ENCODE results near the gene SC5D.

The SC5D gene

GRCh38 chr11:121292495-121293287 lies at the start of gene SC5D:
SC5D (plus strand) TSS chr11:121292771; CDS start chr11:121303376, 10,605 bp downstream.
- DNase-seq: peak; percentile 99

- no peak for DNase-seq
These were observed 47.7 kb upstream of the SC5D start for GRCh38 chr11:121244884-121245283.

- no peak for DNase-seq
These were observed 46.4 kb upstream of the SC5D start for GRCh38 chr11:121246021-121246768.

- no peak for DNase-seq
These were observed 45.9 kb upstream of the SC5D start for GRCh38 chr11:121246769-121247035.

GRCh38 chr11:121248496-121248895 lies 44.1 kb upstream of the SC5D start:
- DNase-seq: no peak

GRCh38 chr11:121249039-121249663 lies 43.4 kb upstream of the SC5D start:
- DNase-seq: peak; percentile 73

- no peak for DNase-seq
These were observed 41.7 kb upstream of the SC5D start for GRCh38 chr11:121250843-121251242.

GRCh38 chr11:121253951-121254350 lies 38.6 kb upstream of the SC5D start:
- DNase-seq: peak; percentile 36

GRCh38 chr11:121254756-121255155 lies 37.8 kb upstream of the SC5D start:
- DNase-seq: no peak

GRCh38 chr11:121255473-121256125 lies 37.0 kb upstream of the SC5D start:
- DNase-seq: no peak

GRCh38 chr11:121257289-121257688 lies 35.3 kb upstream of the SC5D start:
- no peak for DNase-seq

- no peak for DNase-seq
These were observed 34.6 kb upstream of the SC5D start for GRCh38 chr11:121257976-121258375.

- no peak for DNase-seq
These were observed 27.0 kb upstream of the SC5D start for GRCh38 chr11:121265586-121265985.

- DNase-seq: no peak
These were observed 24.0 kb upstream of the SC5D start for GRCh38 chr11:121268581-121268980.

- DNase-seq: no peak
These were observed 22.4 kb upstream of the SC5D start for GRCh38 chr11:121270001-121270678.

GRCh38 chr11:121274332-121274991 lies 18.1 kb upstream of the SC5D start:
- no peak for DNase-seq

GRCh38 chr11:121281698-121282097 lies 10.9 kb upstream of the SC5D start:
- no peak for DNase-seq

GRCh38 chr11:121282386-121282785 lies 10.2 kb upstream of the SC5D start:
- no peak for DNase-seq

GRCh38 chr11:121282886-121283502 lies 9.6 kb upstream of the SC5D start:
- DNase-seq: no peak

- DNase-seq: no peak
These were observed 1.3 kb upstream of the SC5D start for GRCh38 chr11:121291319-121291718.

GRCh38 chr11:121291896-121292494 lies 576 bp upstream of the SC5D start:
- peak; percentile 81 for DNase-seq

- no peak for DNase-seq
These were observed 670 bp downstream of the SC5D start for GRCh38 chr11:121293288-121293594.

All from NCI-H1105 treated with DMSO at 0.1 percent for 48 hours (cell line).